GOT3 (cell line): Measurements from ENCODE around the gene SECTM1.
"Not testable (repeated sequence)": the region's sequence is repeated elsewhere in the genome, so short reads cannot be mapped to it uniquely, and the experiment has no call there.

Source experiments
- DNase-seq: peaks from one replicate; lab custom pipeline; 2025; ENCODE audit warnings: mixed read lengths; lab: John Stamatoyannopoulos, UW

Gene SECTM1

DNA sequence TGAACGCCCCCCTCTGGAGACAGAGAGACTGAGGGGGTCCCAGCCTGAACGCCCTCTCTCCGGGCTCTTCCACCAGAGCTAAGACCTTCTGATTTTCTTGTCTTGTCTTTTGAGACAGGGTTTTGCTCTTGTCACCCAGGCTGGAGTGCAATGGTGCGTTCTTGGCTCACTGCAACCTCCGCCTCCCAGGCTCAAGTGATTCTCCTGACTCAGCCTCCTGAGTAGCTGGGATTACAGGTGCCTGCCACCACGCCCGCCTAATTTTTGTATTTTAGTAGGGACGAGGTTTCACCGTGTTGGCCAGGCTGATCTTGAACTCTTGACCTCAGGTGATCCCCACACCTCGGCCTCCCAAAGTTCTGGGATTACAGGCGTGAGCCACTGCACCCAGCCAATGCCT, 14.4 kb upstream of the SECTM1 start:
- DNase-seq, result not testable (repeated sequence)

DNA sequence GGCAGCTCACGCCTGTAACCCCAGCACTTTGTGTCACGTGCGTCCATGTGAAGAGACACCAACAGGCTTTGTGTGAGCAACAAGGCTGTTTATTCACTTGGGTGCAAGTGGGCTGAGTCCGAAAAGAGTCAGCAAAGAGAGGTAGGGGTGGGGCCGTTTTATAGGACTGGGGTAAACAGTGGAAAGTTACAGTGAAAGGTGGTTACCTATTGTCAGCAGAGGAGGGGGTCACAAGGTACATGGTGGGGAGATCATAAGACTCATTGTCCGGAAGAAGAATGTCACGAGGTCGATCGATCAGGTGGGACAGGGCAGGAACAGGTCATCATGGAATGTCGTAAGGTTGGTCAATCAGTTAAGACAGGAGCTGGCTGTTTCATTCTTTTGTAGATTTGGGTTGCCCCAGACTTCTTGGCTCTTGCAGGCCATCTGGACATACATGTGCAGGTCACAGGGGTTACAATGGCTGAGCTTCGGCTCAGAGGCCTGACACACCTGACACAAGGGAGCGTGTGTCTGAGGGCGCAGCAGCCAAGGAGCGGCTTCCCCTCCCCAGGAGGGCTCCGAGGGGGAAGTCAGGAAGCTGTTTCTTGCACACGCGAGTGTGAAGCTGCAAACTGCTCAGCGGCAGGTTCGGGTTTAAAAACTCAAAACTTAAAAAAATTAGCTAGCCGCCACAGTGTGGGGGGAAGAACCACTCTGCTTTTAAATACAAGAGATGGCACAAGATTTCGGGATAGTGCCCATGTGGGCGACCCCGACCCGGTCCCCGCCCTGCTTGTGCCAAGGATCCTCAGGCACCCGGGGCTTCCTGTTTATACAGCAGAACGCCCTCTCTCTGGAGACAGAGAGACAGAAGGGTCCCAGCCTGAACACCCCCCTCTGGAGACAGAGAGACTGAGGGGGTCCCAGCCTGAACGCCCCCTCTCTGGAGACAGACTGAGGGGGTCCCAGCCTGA, 13.1 kb upstream of the SECTM1 start:
- no peak for DNase-seq

DNA sequence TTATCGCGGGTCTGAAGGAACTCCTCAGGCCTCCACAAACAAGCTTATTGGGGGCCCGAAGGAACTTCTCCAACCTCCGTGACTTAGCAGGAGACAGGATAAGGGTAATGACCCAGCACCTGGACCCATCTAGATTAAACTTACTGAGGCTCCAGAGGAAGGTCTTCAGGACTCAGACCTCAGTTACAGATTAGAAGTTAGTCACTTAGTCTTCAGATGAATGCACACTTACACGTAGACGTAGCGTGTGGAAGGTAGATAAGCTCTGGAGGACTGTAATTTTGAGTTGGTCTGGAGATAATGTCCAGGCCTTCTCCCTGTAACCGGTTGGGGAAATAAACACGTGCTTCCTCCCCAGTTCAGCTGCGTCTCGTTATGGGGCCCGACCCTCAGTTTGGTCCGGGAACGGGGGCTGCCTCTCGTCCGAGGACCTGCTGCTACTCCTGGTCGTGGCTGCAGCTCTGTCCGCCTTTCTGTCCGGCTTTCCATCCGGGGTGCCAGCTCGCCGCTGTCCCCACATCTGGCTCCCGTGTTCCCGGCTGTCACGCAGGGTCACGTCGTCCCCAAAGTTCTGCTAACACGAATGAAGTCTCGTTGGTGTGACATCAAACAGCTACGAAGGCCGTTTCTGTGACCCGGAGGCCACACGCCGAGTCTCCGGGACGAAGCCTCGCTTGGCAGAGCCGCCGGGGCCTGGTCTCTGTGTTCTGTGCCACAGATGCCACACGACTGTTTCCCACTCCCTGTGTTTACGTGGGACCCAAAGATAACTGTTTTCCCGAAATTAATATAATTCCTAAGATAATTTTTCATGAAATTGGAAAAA, 11.8 kb upstream of the SECTM1 start:
- DNase-seq, result no peak

DNA sequence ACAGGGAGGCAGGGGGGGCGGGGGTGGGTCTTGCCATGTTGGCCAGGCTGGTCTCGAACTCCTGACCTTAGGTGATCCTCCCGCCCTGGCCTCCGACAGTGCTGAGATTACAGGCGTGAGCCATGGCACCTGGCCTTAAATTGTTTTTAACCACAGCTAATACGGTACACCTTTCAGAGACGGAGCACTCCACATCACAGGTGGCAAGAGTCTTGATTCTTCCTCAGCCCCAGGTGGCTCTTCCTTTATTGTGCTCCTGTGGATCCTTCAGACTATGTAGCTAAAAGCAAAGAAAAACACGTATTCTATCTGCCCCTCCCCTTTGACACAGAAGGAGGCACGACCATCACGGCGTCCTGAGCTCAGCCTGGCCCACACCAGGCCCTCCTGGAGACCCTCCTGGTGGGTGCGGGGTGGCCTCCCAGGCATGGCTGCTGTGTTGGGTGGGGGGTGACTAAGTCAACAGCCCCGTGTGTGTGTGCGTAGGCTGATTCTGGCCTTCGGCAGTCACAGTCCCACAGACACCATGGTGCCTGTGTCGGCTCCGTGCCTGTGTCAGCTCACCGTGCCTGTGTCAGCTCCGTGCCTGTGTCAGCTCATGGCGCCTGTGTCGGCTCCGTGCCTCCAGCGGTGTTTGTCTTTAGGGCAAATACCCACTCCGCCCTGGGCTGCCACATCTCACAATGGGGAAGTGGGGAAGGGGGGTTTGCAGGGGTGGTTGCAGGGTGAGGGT, 10.8 kb upstream of the SECTM1 start:
- no peak for DNase-seq

DNA sequence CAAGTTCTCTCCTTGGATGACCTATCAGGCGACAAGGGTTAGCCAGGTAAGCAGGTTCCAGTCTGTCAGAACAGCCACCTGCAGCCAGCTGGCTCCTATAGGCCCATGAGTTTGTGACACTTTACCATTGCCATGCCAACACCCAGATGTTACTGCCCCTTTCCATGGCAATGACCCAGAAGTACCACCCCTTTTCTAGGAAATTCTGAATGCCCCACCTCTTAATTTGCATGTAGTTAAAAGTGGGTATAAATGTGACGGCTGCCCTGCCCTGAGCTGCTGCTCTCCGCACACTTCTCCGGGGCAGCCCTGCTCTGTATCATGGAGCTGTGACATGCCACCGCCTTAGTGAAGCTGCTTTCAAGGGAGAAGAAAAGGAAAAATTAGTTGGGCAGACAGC, 10.0 kb upstream of the SECTM1 start:
- DNase-seq, result no peak

DNA sequence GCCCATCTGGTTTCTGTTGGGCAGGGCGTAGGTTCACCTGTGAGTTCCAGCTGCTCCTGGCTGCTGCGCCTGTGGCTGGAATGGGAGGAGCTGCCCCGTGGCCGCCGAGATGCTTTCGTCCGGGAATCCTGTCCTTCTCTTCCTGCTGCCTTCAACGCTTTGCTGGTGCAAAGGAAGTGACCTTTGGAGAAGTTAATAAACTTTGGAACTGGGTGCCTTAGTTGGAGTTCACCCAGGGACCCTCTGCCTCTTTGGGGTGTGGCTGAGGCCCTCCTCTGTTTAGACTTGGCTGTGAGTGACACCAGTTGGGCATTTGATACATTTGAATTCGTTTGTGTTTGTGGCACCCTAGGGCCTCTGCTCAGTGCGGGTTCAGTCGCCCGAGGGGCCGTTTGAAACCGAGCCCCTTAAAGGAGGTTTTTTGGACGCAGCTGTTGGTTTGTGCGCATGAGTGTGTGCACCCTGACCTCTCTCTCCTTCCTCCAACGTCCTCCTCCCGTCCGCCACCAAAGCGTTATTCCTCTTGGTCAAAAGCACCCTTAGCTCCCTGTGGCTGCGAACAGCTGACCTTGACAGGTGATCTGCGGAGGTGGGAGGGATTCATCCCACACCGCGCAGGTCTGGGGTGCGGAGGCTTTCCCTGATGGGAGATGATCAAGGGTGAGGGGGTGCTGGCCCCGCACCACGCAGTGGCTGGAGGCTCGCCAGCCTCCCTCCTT, 9.0 kb upstream of the SECTM1 start:
- no peak for DNase-seq

DNA sequence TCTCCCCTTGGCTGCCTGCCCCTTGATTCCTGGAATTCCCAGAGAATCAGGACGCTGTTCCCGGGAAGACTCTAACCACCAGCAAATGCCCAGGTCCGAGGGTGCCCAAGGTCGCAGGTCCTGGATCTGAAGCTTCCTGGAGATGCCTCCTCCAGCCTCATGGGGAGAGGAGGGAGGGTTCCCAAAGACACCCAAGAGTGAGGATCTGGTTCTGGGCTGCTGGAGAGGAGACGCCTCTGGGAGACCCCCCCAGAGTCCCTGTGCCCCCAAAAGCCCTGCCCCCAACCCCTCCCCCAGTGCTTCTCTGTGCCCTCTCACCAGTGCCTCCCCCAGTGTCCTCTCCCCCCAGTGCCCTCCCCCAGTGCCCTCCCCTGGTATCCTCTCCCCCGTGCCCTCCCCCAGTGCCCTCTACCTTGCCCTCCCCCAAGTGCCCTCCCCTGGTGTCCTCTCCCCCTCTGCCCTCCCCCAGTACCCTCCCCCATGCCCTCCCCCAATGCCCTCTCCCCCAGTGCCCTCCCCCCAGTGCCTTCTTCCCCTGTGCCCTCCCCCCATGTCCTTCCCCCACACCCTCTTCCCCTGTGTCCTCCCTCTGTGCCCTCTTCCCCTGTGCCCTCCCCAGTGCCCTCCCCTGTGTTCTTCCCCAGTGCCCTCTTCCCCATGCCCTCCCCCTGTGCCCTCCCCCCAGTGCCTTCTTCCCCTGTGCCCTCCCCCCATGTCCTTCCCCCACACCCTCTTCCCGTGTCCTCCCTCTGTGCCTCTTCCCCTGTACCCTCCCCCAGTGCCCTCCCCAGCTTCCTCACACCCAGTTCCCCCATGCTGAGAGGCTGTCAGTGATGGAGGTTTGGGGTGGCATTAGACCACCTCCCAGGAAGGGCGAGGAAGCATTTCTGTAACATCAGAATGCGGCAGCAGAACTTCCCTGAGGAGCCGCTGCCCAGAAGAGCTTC, 6.3 kb upstream of the SECTM1 start:
- no peak for DNase-seq

DNA sequence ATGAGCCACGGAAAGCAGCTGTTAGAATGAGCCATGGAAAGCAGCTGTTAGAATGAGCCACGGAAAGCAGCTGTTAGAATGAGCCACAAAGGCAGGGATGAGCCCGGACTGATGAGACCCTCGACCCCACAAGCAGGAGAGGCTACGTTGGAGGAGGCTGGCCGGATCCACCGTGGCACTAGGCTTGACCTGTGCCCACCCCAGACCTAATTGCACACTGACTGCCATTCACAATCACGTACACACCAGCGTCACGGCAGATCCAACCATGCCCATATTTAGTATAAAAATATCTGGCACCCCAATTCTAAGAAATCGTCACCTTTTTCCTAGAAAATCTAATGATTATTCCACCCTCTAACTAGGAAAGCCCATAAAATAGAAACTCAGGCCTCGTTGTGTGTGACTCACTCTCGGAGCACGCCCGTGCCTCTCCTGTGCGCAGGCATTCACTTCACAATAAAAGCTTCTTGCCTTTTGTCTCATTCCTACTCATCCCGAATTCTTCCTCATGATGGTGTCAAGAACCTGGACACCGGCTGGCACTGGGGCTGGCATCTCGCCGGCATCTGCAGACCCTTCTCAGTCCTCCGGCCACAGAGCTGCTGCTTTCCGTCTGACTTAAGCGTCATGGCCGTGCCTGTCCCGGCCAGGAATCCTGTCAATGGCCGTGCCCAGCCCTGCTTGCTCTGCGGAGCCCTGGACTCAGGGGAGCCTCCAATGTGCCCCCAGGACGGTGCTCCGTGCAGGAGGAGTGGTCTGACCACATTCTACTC, 5.5 kb upstream of the SECTM1 start:
- DNase-seq, result no peak

DNA sequence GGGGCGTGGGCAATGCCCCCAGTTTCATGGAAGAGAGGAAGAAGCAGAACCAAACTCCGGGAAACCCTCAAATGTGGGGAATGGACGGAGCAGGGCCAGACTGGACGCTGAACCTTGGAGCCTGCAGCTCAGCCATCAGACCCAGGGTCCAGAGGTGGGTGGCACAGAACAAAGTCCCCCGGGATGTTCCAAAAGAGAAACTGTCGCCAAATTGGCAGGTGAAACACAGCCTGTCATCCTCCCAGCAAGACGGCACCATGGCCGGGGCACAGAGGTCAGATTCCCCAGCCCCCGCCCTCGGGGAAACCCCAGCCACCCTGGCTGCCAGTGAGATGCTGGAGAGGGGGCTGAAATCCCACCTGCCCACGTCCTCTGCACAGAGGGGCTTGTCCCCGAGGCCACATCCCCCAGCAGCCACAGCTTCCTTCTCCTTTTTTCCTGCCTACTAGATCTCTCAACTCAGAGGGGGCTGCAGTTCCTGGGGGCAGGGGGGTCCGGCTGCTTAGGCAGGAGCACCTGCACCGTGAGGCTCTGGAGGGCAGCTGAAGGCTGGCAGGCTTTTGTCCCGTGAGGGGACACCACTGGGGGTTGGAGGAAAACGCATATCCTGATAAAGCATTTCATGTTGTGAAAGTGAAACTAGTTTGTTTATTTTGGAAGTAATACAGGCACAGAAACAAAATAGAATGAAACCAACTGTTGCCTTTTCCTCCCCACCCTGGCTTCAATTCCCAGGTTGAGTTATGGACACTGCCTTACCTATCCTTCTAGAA, 1.2 kb upstream of the SECTM1 start:
- no peak for DNase-seq

DNA sequence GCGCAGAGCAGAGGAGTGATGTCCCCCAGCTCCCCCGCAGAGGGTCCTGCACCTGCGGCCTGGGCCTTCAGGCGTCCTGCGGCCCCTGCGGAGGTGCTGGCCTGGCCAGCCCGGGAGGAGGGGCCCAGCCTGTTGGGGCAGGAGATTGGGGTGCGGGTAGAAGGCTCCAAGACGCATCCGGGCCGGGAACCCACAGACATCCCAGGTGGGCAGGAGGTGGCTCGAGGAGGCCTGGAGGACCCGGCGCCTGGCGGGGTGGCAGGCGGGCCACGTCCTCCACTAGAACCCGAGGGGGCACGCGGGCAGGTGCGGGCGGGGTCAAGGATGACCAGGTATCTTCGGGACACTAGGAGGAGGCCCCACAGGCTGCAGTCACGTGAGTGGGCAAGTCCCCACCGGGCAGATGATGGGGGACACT, 647 bp upstream of the SECTM1 start:
- no peak for DNase-seq

DNA sequence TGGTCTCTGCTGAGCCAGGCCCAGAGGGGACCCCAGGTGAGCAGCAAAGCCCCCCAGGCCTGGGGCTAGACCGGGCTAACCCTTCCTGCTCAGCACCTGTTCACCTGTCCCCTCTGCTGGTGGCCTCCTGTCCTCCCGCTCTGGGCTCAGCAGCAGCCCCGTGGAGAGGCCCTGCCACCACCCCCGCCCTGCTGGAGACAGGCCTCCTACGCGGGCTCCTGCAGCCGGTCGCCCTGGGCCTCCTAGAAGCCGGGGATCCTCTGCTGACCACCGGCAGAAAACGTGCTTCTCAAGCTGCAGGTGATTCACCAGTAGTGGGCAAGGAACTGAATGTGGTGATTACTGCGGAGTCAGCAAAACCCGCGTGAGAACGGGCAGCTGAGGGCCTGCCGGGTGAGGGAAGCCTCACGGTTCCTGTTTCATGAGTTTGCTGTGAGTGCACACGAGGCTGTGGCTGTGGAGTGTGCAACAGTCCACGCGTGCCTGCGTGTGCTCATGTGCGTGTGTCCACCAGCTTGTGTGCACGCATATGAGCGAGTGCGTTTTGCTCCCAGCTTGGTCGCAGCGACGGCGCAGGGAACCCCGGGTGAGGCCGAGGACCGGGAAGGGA, 792 bp downstream of the SECTM1 start:
- DNase-seq, result no peak

DNA sequence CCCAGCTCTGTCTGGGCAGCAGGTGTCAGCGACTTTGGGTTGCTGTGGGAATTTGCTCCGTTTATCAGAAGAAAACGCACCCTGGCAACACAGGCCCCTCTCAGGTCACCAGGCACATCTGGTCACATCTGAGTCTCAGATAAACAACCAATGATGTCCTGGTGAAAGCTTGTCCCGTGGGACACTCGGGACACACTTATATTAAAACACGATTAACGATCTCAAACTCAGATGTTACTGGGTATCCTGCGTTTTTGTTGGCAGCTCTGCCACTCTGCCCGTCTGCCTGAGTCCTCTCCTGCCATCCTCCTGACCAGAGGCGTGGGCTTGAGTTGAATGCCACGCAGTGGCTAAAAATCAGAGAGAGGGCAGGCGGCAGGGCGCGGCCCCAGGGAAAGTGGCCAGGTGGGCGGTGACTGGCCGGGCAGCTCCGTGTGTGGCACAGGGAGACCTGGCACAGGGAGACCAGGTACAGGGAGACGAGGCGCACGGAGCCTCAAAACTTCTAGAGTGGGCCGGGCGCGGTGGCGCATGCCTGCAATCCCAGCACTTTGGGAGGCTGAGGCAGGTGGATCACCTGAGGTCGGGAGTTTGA, 2.1 kb downstream of the SECTM1 start:
- DNase-seq, result no peak

DNA sequence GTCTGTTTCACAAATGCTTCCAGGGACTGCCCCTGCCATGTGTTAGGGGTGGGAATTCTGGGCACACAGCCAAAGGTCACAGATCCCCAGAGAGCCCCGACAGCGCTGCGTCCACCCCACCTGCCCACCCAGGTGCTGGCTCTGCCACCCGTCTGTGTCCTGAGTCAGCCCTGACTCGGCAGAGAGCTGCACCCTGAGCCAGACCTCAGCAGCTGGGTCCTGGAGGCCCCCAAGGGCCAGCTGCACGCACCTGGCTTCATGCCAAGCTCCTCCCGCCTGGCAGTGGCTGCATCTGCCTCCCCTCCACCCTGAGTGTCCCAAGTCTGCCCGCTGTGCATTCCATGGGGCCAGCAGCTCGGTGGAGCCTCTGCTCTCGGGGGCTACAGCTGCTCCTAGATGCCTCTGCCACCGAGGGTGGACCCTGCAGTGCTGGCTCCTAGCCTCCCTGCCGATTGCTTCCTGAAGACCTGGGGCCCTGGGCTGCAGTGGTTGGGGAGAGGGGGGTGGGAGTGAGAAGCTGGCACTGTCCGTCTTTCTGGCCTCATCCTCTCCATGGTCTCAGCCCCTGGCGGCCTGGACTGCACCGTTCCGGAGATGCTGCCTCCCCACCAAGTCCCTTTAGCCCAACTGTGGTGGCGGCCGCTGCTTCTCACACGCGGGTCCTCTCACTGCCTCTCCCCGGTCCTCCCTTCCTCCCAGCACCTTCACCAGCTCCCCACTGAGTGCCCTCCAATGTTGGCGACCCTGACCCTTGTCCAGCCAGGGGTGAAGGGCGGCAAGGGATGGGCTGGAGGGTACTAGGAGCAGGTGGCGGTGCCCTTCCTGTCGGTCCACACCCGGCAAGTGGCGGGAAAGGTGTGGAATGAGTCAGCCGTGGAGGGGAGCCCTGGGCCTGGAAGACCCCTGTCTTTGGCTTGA, 3.0 kb downstream of the SECTM1 start:
- DNase-seq, result no peak

DNA sequence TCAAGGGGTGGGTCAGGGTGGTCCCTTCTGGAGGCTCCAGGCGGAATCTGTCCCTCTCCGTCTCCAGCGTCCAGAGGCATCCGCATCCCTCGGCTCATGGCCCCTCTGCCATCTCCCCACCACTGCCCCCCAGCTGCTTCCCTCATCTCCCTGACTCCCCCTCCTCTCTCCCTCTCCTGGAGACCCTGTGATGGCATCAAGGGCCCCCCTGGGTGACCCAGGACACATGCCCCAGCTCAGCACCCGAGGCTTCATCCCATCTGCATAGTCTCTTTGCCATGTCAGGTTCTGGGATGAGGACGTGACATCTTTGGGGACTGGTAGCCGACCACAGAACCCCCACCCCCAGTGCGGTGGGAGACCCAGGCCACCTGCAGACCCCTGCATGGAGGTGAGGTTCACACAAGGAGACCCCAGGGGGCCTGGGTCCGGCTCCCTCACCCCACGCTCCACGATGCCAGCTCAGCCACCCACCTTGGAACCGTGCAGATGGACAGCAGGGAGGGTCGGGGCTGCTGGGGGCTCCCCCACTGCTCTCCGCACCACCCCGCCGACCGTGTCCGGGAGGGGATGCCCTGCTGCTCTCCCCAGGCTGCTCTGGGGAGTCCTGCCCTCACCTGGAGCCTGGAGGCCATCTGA, 3.8 kb downstream of the SECTM1 start:
- DNase-seq, result no peak

DNA sequence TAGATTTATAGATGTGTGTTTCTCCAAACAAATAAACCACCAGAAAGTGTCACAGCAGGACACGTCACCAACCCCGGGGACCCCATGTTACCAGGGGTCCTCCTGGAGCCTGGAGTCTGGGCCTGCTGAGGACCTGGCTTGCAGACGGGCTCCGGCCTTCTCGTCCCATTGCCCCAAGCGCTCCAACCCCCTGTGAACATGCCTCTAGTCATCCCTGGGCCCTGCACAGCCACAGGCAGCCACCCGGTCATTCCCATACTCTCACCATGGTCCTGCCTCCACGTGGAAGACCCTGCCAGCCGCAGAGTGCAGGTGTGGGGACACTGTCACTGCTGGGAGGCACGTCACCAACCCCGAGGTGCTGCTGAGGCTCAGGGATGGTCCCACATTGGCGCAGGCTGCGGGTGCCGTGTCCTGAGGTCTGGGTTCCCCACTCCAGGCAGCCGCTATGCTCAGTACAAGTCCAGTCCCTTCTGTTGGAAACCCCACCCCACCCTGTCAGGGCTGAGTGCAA, 4.5 kb downstream of the SECTM1 start:
- no peak for DNase-seq
